H4 (cell line): Measurements from ENCODE around the gene SLC9A2. TPM values are rescaled to one million over a fixed set of nuclear protein-coding genes. Genes with fewer than 3 reads are reported as not detected.

Experiments
- DNase-seq: peaks from one replicate; pipeline ENCODE4 v3.0.0-alpha.2; 2015; ENCODE audit warnings: low spot score
- total RNA-seq: library from RNA; depleted of rRNA; stranded (reverse); fragments of >200 nt; shearing (Covaris generic); gene quantifications from 2 replicates; pipeline ENCODE4 v1.2.3, GENCODE V29; 2014

SLC9A2 gene
- total RNA-seq, 1 experiment from 2014 or later, result 0.19 TPM

DNA sequence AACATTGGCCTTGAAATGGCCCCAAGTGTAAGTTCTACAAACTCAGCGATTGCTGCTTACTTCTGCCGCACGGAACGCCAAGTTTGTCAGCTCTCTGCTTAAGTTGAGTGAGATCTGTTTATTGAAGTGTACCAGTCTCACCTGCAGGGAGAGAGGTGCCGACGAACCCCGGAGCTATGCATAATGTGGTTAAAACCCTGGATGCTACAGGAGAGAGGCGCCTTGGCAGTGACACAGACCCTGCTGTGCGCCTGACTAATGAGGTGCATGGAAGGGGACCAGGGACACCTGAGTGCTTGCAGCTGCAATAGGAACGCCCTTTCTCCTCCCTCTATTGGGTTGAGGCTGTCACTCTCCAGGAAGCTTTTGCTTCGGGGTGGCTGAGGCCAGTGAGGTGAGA is 979 bp downstream of the SLC9A2 start:
- no peak for DNase-seq

DNA sequence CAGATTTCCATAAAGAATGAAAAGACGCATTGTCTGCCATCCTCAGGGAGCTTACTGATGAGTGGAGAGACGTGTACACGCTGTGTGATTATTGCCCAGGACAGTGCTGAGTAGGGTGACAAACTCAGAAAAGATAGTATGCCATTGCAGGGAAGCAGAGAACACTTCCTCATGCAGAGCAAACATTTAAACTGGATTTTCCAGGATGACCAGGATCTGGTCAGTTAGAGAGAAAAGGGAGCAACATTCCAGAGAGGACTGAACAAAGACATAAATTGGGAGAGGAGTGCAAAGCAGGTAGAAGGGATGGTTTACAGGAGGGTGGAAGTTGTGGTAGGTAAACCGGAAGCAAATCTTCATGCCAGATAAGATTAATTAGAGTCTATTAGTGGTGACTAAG is 2.3 kb downstream of the SLC9A2 start:
- no peak for DNase-seq

DNA sequence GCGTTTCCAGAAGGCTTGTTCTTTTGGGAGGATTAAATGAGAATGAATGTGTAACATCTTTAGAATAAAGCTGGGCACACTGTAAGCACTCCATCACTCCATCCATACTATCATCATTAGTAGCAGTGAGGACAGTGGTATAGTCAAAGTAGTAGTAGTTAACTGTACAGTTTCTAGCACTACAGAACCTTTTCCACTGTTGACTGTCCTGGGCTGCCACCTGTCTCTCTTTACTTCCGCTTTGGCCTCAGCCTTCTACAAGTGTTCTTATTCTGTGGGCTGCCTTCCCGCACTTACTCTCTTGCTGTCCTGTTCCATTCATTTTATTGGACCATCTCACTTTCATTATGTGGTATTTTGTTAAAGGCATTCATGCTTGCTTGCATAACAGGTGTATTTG is 3.3 kb downstream of the SLC9A2 start:
- DNase-seq, result no peak

DNA sequence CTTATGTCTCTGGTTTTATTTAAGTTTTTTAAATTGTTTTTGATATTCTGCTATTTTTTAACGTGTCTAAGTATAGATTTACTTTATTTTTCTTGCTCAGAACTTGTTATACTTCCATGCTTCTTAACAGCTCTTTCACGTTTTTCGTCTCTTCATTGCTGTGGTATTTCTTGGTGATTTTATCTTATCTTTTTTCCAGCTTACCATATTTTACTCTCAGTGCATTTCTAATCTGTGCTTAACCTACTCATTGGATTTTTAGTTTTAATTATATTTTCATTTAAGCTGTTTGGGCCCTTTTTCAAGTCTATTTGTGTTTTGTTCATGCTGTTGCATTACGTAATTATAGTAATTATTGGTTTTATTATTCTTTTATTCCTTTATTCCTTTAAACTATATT is 11.1 kb downstream of the SLC9A2 start:
- DNase-seq, result no peak

DNA sequence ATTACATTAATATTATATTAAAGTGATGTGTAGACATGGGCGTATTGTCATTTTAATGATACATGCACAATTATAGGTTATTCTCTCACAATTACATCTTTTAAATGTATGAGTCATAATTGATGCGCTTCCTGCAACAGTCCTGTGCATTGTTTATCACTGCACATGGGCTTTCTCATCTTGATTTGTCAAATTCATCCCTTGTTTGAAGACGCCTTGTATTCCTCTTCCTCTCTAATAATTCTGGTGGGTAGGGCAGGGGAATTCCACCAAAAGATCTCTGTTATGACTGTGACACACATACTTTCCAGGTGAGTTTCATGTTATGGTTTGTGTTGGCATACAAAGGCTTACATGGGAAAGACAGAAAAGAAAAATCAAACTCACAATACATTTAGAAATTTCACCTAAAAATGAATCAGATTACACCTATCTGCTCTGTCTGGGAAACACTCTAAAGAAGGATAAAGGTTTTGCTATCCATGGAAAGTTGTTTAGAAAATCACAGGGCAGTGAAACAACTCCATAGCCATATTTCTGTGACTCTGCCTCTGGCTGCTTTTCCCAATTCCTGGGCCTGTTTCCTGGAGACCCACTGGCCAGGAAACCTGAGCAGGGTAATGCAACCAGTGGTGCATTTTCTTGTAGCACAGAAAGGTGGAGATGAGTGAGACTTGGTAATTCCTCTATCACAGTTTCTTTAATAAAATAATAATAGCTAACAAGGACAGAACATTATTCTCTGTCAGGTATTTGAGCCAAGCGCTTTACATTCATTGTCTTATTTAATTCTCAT is 13.2 kb downstream of the SLC9A2 start:
- DNase-seq, result no peak

DNA sequence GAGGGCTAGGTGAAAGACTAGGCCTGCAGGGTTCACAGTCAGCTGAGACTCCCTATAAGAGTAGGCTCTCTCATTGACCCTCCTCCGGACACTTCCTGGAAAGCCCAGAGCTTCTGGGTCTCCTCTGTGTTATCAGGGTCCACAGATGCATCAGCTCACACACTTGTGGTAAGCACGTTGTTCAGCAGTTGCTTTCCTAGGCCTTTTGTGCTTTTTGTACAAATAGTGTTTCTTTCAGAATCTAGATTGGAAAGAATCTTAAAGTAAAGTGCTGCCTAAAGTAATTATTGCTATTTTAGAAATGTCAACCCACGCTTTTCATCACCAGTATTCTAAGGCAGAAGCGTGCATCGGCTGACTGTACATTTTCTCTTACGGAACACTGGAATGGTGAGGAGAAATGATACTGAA is 15.5 kb downstream of the SLC9A2 start:
- no peak for DNase-seq

DNA sequence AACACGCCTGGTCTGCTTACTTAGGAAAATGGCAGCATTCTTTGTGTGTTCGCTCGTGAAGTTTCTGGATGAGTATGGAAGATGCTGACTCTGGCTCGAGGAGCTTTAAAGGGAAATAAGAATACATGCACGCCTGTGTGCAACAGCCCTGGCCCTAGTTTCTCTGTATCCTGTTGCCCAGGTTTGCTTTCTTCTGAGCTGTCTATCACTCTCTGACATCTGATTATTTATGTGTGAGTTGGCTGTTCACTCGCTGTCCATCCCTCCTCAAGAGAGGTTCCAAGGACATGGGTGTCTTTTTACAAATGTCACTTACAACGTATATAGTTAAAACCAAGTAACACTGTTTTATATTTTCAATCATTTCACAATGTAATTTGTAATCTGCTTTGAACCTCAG is 16.0 kb downstream of the SLC9A2 start:
- DNase-seq, result no peak

DNA sequence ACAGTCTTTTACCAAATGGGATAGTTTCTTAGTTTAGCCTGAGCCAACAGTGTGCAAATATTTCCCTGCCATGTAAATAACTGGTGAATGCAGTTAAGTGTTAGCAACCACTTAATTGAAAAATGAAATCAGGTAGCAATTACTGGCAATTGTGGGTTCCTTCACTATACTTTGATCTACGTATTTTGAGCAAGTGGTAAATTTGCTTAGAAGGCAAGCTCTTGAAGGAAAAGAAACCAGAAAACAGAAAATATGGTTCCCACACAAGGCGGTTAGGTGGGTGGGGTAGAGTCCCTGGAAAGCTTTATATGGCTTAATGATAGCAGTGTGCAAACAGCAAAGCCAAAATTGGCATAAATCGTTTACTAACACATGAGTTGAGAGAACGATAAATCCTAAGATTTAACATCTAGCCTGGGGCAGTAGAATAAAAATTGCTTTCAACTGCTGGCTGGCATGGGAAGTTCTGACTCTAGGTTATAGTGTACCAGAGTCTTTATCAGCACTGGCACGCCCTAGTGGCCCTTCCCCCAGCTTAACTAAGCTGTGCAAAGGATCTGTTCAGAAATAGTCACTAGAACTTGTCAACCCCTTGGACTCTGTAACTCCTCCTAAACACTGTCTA is 17.0 kb downstream of the SLC9A2 start:
- DNase-seq, result no peak

DNA sequence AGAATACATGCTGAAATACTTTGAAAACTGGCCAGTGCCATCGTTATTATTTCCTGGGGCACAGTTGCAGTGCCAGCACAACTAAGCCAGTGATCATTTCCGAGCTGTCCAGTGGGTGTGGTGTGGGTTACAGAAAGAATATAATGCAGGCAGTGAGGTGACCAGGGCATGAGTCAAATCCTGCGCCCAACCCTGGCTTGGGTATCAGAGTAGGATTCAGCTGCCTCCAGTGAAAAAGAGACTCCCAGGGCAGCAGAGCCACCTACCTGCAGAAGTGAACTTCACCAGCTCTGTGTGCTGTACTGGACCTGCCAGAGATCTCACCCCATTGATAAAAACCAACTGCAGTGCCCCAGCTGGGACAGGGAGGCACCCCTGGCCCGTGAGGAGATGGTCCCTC is 18.0 kb downstream of the SLC9A2 start:
- no peak for DNase-seq

DNA sequence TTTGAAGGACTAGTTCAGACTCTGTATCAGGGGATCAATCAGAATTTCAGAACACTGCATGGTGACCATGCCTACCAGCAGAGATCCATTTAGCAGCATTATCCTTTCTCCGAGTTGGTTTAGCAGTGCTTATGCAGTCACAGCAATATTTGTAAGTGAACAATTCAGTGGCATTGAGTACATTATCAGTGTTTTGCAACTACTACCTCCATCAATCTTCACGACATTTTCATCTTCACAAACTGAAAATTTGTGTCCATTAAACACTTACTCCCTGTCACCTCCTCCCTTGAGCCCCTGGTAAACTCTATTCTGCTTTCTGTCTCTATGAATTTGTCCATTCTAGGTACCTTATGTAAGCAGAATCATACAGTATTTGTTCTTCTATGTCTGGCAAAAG is 20.1 kb downstream of the SLC9A2 start:
- DNase-seq, result no peak

DNA sequence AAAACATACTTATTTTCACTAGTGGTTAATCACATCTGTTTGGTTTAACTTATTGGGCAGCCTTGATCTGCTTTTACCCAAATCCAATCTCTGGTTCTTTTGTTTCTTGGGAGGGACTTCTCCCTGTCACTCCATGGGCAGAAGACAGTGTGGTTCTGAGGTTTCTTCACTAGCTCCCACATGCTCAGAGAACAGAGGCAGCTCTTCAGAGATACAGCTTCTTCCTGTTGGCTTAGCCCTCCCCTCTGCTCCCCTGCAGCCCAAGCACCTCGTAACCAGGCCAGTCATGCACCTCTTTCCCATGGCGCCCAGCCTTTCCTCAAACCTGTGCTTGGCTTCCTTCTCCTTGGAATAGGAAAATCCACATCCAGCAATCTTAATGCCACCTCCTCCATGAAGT is 32.8 kb downstream of the SLC9A2 start:
- no peak for DNase-seq

DNA sequence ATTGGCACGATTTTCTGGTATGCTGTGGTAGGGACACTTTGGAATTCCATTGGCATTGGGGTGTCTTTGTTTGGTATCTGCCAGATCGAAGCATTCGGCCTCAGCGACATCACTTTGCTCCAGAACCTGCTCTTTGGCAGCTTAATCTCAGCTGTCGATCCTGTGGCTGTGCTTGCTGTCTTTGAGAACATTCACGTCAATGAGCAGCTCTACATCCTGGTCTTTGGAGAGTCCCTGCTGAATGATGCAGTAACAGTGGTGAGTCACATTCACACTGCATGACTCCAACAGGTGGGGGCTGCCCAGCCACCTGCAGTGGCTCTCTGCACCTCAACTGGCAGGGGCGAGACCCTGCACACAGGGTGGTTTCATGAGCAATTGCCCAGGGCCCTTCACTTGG is 38.4 kb downstream of the SLC9A2 start:
- no peak for DNase-seq

DNA sequence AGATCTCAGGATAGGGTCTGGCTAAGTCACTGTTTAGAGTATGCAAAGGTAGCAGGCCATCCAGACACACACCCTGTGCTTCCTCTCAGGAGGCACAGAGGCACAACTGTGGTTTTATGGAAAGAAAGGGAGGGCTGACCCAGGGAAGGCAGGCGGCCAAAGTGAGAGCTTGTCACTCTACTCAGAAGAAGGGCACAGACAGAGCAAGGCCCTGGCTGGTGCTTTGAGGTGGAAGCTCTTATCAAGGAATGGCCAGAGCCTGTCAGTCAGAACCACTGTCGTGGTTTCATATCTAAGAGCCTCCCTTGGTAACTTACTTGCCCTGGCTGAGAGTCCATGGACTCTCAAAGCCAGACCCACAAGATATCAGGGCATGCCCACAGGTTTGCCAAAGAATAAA is 40.7 kb downstream of the SLC9A2 start:
- DNase-seq, result no peak

DNA sequence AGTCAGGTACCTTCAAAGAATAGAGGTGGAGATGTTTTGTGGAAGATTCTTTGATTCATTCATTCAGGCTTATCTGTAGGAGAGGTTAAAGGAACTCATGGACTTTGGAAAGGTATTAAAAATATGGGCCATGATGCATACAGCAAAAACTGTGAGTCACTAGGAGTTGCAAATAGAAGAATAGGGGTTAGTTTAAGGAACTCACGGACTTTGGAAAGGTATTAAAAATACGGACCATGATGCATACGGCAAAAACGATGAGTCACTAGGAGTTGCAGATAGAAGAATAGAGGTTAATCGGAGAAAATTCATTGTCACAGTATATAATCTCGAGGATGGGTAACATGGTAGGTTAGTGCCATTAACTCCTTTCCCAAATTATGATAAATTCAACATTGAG is 41.2 kb downstream of the SLC9A2 start:
- no peak for DNase-seq

DNA sequence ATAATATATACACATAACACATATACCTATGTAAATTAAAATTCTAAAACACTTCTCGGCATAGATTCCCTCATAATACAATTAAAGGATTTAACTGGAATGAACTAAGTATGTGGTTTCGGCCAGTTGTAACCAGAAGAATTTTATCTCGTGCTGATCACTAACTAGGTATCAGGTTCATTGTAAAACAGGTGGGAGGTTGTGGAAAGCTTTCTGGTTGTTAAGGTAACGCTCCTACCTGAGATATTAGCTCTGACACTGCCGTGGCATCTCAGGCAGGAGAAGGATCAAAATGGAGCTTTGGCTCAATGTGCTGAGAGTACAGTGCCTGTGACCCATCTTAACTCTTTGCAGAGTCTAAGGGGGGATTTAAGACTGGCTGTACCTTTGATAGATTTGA is 42.5 kb downstream of the SLC9A2 start:
- no peak for DNase-seq

DNA sequence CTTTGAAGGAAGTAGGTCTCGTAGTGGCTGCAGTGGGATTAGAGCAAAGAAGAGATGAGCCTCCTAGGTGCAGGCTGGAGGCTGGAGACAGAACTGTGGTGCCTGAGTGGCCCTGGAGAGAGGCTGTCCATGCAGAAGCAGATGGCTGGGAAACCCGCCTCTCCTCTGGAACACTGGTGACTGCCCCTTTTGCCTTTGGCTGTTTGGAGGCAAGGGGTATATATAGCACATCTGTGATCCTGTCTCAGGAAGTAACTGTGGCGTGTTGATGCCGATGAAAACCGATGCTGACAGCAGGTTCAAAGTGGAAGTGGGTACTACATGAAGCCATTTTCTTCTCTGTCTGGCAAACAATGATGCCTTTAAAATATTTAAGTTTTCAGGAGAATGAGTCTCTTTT is 43.5 kb downstream of the SLC9A2 start:
- DNase-seq, result no peak

DNA sequence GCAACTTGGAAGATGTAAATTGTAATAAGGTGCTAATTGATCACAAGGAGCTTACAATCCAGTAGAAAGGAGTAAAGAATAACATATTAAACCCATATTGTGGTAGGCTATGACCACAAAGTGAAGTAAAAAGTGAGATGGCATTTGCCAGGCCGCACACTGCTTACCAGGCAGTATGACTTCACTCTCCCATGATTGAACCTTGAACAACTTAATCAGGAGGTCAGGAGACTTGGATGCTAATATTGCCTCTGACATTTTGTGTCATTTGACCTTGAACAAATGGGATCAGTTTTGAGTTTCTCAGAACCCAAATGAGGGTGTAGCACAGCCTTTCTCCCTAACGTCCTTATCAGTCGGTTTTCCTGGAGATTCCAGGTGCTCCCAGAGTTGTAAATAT is 44.0 kb downstream of the SLC9A2 start:
- DNase-seq, result no peak

DNA sequence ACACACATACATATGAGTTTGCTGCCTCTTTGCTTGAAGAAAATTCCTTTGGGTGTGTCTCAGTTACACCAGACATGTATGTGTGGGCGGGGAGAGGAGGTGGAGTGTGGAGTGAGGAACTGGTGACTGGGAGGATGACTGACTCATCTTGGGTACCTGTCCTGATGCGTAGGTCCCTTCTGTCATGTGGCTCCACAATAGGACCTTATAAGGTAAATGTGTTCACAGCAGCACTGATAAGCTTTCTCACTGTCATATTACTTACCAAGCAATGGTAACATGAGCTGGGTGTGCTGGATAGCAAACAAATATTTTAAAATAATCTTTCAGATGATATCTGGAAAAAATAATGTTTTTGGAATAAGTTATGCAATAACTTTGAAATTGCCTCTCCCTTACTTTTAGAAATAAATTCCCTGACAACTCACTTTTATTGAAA is 45.1 kb downstream of the SLC9A2 start:
- peak; percentile 68 for DNase-seq

DNA sequence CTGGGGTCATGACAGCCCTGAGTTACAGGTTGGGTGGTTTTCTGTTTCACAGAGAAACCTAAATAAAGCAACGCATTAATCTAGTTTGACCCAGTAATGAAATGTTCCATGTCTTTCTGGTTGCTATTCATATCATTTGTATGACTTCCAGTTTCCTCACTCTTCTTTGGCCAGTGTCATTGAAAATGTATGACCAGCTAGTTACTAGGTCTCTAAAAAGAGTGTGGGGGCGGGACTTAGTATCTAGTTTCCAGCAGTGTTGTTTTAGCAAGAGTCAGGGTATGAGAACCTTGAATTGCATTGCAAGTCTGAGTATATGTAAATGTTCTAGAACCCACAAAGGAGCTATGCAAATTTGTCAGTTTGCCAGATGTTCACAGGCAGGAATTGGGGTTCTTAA is 47.7 kb downstream of the SLC9A2 start:
- no peak for DNase-seq

DNA sequence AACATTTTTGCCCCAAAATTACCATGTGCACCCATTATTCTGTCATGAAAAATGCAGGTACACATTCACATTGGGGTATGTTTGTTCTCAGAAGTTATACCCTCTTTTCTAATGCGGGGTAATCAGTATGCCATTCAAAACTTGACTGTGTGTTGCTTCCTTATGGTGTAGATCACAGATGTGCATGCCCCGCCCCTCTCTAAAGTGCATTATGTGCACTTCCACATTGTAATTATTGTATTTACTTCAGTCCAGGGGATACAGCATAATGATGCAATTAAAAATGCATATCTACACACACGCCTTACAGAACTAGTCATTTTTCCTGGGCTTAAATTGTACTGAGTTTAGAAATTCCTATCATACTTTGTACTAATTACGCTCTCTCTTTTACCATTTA is 48.8 kb downstream of the SLC9A2 start:
- no peak for DNase-seq

DNA sequence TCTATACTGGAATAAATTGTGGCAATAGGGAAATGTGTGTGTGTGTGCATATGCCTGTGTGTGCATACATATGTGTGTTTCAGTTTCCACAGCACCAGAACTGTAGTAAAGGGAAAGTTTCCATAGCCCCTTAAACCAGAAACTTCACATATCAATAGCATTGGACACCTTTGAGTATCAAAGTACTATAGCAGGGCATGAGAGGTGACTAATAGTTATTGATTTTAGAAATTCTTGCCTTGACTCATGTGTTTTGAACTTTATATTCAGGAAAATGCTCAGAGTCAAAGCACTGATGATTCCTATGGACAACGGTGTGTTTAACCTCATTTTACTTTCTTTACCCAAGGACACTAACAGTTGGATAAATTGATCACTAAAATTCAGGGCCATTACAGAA is 50.0 kb downstream of the SLC9A2 start:
- no peak for DNase-seq

DNA sequence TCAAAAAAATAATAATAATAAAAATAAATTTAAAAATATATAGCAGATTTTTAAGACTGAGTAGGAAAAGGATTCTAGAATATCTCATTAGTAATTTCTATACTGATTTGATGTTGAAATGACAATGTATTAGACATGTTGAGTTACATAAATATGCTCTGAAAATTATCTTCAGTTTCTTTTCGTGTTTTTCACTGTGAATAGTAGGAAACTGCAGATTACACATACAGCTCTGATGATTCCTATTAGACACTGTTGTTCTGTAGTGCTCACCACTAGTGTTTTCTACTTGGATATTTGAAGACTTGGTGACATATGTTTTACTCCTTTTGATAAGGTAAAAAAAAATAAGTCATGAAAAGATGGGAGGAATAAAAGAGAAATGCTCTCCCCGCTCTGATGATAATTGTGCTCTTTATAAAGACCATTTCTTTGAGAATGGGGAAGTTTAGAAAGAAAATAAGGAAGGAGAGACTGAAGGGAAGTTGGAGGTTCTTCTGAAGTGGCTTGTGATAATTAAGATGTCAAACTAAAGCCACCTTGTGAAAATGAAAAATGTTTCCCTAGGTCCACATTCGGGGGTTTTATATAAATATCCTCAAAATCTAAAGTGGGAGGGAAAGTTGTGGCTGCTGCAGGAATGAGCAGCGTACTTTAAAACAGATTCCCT is 52.9 kb downstream of the SLC9A2 start:
- no peak for DNase-seq

DNA sequence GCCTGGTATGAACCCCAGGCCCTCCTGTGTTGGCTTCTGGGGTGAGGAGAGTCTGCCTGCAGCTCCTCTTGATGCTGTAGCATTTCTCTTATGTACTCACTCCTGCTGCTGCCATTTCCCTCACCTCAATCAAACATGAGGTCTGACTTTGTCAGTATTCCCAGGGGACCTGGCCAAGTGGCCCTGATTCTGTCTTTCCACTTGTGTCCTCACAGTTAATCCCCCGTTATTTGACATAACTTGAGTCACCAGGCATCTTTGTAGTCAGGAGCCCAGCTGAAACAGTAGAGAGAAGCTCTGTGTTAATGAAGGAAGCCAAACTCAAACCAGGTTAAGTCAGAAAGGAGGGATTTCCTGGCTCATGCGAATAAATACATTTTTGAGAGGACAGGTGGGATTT is 55.0 kb downstream of the SLC9A2 start:
- no peak for DNase-seq
